H9 (cell line): ENCODE data around the gene RBMS3. TPM values are rescaled to one million over a fixed set of nuclear protein-coding genes. Genes with fewer than 3 reads are reported as not detected.

Experiments
- DNase-seq: peaks from one replicate; pipeline ENCODE4 v3.0.0-alpha.2; 2017
- H2AFZ ChIP-seq: one replicate; pipeline ENCODE4 v1.6.1; 2013; ENCODE audit warnings: mild to moderate bottlenecking, low read length, control low read depth, moderate library complexity
- H2AK5ac ChIP-seq: 2 replicates; pipeline ENCODE4 v1.6.1; 2013; ENCODE audit warnings: low read length, control low read depth, mixed read lengths; ENCODE audit not compliant: insufficient read length
- H2BK120ac ChIP-seq: one replicate; pipeline ENCODE4 v1.6.1; 2013; ENCODE audit warnings: low read depth, mild to moderate bottlenecking, low read length, control low read depth, inconsistent platforms; ENCODE audit not compliant: poor library complexity, severe bottlenecking
- H2BK12ac ChIP-seq: 2 replicates; pipeline ENCODE4 v1.6.1; 2013; ENCODE audit warnings: low read length, control low read depth, mixed read lengths, low read depth; ENCODE audit not compliant: insufficient read length
- H2BK15ac ChIP-seq: 2 replicates; pipeline ENCODE4 v1.6.1; 2013; ENCODE audit warnings: low read depth, low read length, control low read depth
- H2BK20ac ChIP-seq: one replicate; pipeline ENCODE4 v1.6.1; 2013; ENCODE audit warnings: low read depth, mild to moderate bottlenecking, low read length, control low read depth, inconsistent platforms; ENCODE audit not compliant: poor library complexity, severe bottlenecking
- H2BK5ac ChIP-seq: 2 replicates; pipeline ENCODE4 v1.6.1; 2013; ENCODE audit warnings: low read length, control low read depth, mixed read lengths; ENCODE audit not compliant: insufficient read length
- H3K14ac ChIP-seq: 2 replicates; pipeline ENCODE4 v1.6.1; 2013; ENCODE audit warnings: low read length, control low read depth; ENCODE audit not compliant: insufficient read depth
- H3K18ac ChIP-seq: 2 replicates; pipeline ENCODE4 v1.6.1; 2013; ENCODE audit warnings: low read depth, mild to moderate bottlenecking, mixed read lengths, low read length, control low read depth; ENCODE audit not compliant: insufficient read length
- H3K23ac ChIP-seq: 2 replicates; pipeline ENCODE4 v1.6.1; 2013; ENCODE audit warnings: low read length, control low read depth, mixed read lengths, low read depth; ENCODE audit not compliant: insufficient read length
- H3K23me2 ChIP-seq: 2 replicates; pipeline ENCODE4 v1.6.1; 2013; ENCODE audit warnings: low read depth, mild to moderate bottlenecking, mixed read lengths, low read length, control low read depth; ENCODE audit not compliant: insufficient read length, poor library complexity, severe bottlenecking
- H3K27ac ChIP-seq: 2 replicates; pipeline ENCODE4 v1.5.1; 2013; ENCODE audit warnings: low read length, control low read depth, mixed read lengths, low read depth; ENCODE audit not compliant: insufficient read length
- H3K27me3 ChIP-seq: 2 replicates; pipeline ENCODE4 v1.6.1; 2013; ENCODE audit warnings: low read length, control low read depth, inconsistent platforms; ENCODE audit not compliant: insufficient read depth
- H3K4ac ChIP-seq: 2 replicates; pipeline ENCODE4 v1.6.1; 2013; ENCODE audit warnings: low read depth, mild to moderate bottlenecking, control low read depth, inconsistent platforms, low read length, moderate library complexity
- H3K4me1 ChIP-seq: 2 replicates; pipeline ENCODE4 v1.6.1; 2013; ENCODE audit warnings: low read length, control low read depth, inconsistent platforms; ENCODE audit not compliant: insufficient read depth
- H3K4me2 ChIP-seq: 2 replicates; pipeline ENCODE4 v1.6.1; 2013; ENCODE audit warnings: low read length, control low read depth, mixed read lengths; ENCODE audit not compliant: insufficient read length, insufficient read depth
- H3K56ac ChIP-seq: 2 replicates; pipeline ENCODE4 v1.6.1; 2013; ENCODE audit warnings: low read depth, mild to moderate bottlenecking, mixed read lengths, low read length, control low read depth; ENCODE audit not compliant: insufficient read length
- H3K79me1 ChIP-seq: 2 replicates; pipeline ENCODE4 v1.6.1; 2013; ENCODE audit warnings: low read depth, mild to moderate bottlenecking, moderate library complexity, low read length, control low read depth, inconsistent platforms; ENCODE audit not compliant: insufficient read depth, poor library complexity, severe bottlenecking
- H3K79me2 ChIP-seq: 2 replicates; pipeline ENCODE4 v1.6.1; 2013; ENCODE audit warnings: low read length, control low read depth, inconsistent platforms; ENCODE audit not compliant: insufficient read depth
- H3K9ac ChIP-seq: 2 replicates; pipeline ENCODE4 v1.6.1; 2013; ENCODE audit warnings: low read length, control low read depth, mixed read lengths; ENCODE audit not compliant: insufficient read length; ENCODE audit errors: extremely low read depth
- H3K9me3 ChIP-seq: one replicate; pipeline ENCODE4 v1.6.1; 2013; ENCODE audit warnings: low read depth, low read length, inconsistent platforms; ENCODE audit not compliant: control insufficient read depth
- H3T11ph ChIP-seq: one replicate; pipeline ENCODE4 v1.6.1; 2013; ENCODE audit warnings: mild to moderate bottlenecking, low read length, control low read depth, inconsistent platforms
- H4K20me1 ChIP-seq: one replicate; pipeline ENCODE4 v1.6.1; 2013; ENCODE audit not compliant: control insufficient read depth, insufficient read length, insufficient read depth
- H4K5ac ChIP-seq: 2 replicates; pipeline ENCODE4 v1.6.1; 2013; ENCODE audit warnings: low read depth, mild to moderate bottlenecking, mixed read lengths, low read length, control low read depth; ENCODE audit not compliant: insufficient read length
- H4K8ac ChIP-seq: replicated peaks from 2 replicates; pipeline ENCODE4 v1.6.1; 2013; ENCODE audit warnings: low read length, control low read depth, mixed read lengths, low read depth; ENCODE audit not compliant: insufficient read length
- H4K91ac ChIP-seq: 2 replicates; pipeline ENCODE4 v1.6.1; 2013; ENCODE audit warnings: low read depth, mild to moderate bottlenecking, moderate library complexity, mixed read lengths, low read length, control low read depth; ENCODE audit not compliant: insufficient read length
- H3K27ac Mint-ChIP-seq, 3 experiments: 2 replicates in 2 of 3; 3 replicates in 1 of 3; pipeline ENCODE4 v1.8.0; 2020 to 2021; ENCODE audit warnings: mixed read lengths in 3 of 3, mild to moderate bottlenecking in 1 of 3, moderate library complexity in 1 of 3
- H3K27me3 Mint-ChIP-seq: 2 replicates; pipeline ENCODE4 v1.8.0; 2021; ENCODE audit warnings: low read depth, mild to moderate bottlenecking, moderate library complexity, mixed read lengths
- H3K36me3 Mint-ChIP-seq, 3 experiments: 2 replicates in 2 of 3; 3 replicates in 1 of 3; pipeline ENCODE4 v1.8.0; 2020 to 2021; ENCODE audit warnings: low read depth in 3 of 3, mixed read lengths in 3 of 3; ENCODE audit not compliant: insufficient read depth in 1 of 3
- H3K4me1 Mint-ChIP-seq, 2 experiments: 2 replicates each; pipeline ENCODE4 v1.8.0; 2020; ENCODE audit warnings: mixed read lengths in 2 of 2
- H3K4me3 Mint-ChIP-seq, 2 experiments: 2 replicates in 1 of 2; 3 replicates in 1 of 2; pipeline ENCODE4 v1.8.0; 2020 to 2021; ENCODE audit warnings: mild to moderate bottlenecking in 2 of 2, mixed read lengths in 2 of 2, moderate library complexity in 1 of 2
- H3K9me3 Mint-ChIP-seq, 2 experiments: 2 replicates in 1 of 2; 3 replicates in 1 of 2; pipeline ENCODE4 v1.8.0; 2020; ENCODE audit warnings: mild to moderate bottlenecking in 2 of 2, mixed read lengths in 2 of 2, moderate library complexity in 1 of 2
- WGBS: extraction: QIAGEN DNeasy Blood & Tissue Kit; methylation state at CpG from one replicate; pipeline ENCODE4 v1.1.7; 2013; ENCODE audit warnings: missing lambda C conversion rate, low lambda C conversion rate, mixed read lengths; ENCODE audit not compliant: insufficient read length; ENCODE audit errors: extremely low coverage; 5-methylcytosine and 5-hydroxymethylcytosine counted together
- total RNA-seq: library from RNA; stranded (reverse); gene quantifications from 2 replicates; pipeline ENCODE4 v1.2.1, GENCODE V29; 2021
- TF ChIP-seq, protein P1 (sequence below): fragments of 200-600 bp; sonication (generic); conservative IDR thresholded peaks from 3 replicates; pipeline ENCODE4 v1.8.0; 2021; ENCODE audit warnings: antibody characterized with exemption, mild to moderate bottlenecking

Gene RBMS3
- total RNA-seq, 1 experiment from 2014 or later = 8.1 TPM

DNA sequence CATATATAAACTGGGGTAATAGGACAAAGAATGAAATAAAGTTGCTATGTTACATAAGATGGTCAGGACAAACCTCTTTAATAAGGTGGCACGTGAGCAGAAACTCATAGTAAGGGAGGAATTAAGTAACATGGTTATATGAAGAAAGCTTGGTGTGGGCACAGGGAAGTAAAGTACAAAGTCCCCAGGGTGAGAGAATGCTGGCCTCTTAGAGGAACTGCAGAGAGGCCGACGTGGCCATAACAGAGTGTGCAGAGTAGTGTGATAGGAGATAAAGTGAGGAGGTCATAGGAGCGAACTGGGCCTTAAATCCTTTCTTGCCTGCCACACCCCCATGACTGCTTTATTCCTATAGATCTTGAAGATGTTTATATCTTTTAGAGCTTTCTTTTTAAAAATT lies 17.4 kb upstream of the RBMS3 start:
- H3K4ac ChIP-seq = no peak overlapping the region
- H4K5ac ChIP-seq = no peak overlapping the region
- no peak overlapping the region for H3K18ac ChIP-seq
- H3K9me3 ChIP-seq = no peaks in the 10 kb centered on the region
- no peak overlapping the region for H3T11ph ChIP-seq
- Mint-ChIP-seq H3K36me3 (no peaks in the 10 kb centered on the region; a peak in 1 of 7 replicates), H3K27me3 (no peaks in the 10 kb centered on the region), H3K4me1 (no peaks in the 10 kb centered on the region), H3K4me3 (no peak overlapping the region), H3K27ac (no peak overlapping the region), H3K9me3 (no peaks in the 10 kb centered on the region; a peak in 1 of 5 replicates)
- H3K56ac ChIP-seq = no peak overlapping the region
- H3K4me1 ChIP-seq = no peaks in the 10 kb centered on the region
- H4K20me1 ChIP-seq = no peaks in the 10 kb centered on the region
- no peak overlapping the region for H3K23ac ChIP-seq
- no peak overlapping the region for H2BK20ac ChIP-seq
- no peak overlapping the region for H2AK5ac ChIP-seq
- no peak overlapping the region for H3K27ac ChIP-seq
- TF ChIP-seq, protein P1, sequence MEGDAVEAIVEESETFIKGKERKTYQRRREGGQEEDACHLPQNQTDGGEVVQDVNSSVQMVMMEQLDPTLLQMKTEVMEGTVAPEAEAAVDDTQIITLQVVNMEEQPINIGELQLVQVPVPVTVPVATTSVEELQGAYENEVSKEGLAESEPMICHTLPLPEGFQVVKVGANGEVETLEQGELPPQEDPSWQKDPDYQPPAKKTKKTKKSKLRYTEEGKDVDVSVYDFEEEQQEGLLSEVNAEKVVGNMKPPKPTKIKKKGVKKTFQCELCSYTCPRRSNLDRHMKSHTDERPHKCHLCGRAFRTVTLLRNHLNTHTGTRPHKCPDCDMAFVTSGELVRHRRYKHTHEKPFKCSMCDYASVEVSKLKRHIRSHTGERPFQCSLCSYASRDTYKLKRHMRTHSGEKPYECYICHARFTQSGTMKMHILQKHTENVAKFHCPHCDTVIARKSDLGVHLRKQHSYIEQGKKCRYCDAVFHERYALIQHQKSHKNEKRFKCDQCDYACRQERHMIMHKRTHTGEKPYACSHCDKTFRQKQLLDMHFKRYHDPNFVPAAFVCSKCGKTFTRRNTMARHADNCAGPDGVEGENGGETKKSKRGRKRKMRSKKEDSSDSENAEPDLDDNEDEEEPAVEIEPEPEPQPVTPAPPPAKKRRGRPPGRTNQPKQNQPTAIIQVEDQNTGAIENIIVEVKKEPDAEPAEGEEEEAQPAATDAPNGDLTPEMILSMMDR = no peak
- no peak overlapping the region for H3K4me2 ChIP-seq
- H3K79me2 ChIP-seq = no peaks in the 10 kb centered on the region
- H2BK5ac ChIP-seq = no peak overlapping the region
- H2BK12ac ChIP-seq = no peak overlapping the region
- H2BK15ac ChIP-seq = no peak overlapping the region
- H4K91ac ChIP-seq = no peak overlapping the region
- no peak overlapping the region for H3K14ac ChIP-seq
- no CpG with 5 or more reads among the region's 4 CpGs for whole genome bisulfite sequencing
- no peaks in the 10 kb centered on the region for H3K79me1 ChIP-seq
- no peak overlapping the region for H2AFZ ChIP-seq
- no peak overlapping the region for H2BK120ac ChIP-seq
- no peak overlapping the region for H4K8ac ChIP-seq
- H3K23me2 ChIP-seq = no peaks in the 10 kb centered on the region
- H3K27me3 ChIP-seq = no peaks in the 10 kb centered on the region
- no peak for DNase-seq
- no peak overlapping the region for H3K9ac ChIP-seq
